Sigmoid colon (tissue), 7 donors: ENCODE measurements around the gene CREBZF. TPM values are rescaled to one million over a fixed set of nuclear protein-coding genes. Genes with fewer than 3 reads are reported as not detected.
"Not testable (repeated sequence)": the region's sequence is repeated elsewhere in the genome, so short reads cannot be mapped to it uniquely, and the experiment has no call there.

ENCODE experiments used
- DNase-seq: peaks from one replicate; pipeline ENCODE4 v3.0.0-alpha.2; 2019
- H3K27ac ChIP-seq, 4 donors: fragments of 200-600 bp; sonication (generic); one replicate each; pipeline ENCODE4 v1.5.1; 2016 to 2019; ENCODE audit warnings: mild to moderate bottlenecking in 1 of 4
- H3K27me3 ChIP-seq, 3 donors: fragments of 200-600 bp; sonication (generic); one replicate each; pipeline ENCODE4 v1.5.1; 2019; ENCODE audit warnings: mild to moderate bottlenecking in 1 of 3
- H3K36me3 ChIP-seq, 4 donors: fragments of 200-600 bp; sonication (generic); one replicate each; pipeline ENCODE4 v1.5.1; 2016 to 2019
- H3K4me1 ChIP-seq, 4 donors: fragments of 200-600 bp; sonication (generic); one replicate each; pipeline ENCODE4 v1.5.1; 2017 to 2019
- H3K4me3 ChIP-seq, 4 donors: fragments of 200-600 bp; sonication (generic); one replicate each; pipeline ENCODE4 v1.5.1; 2017 to 2019; ENCODE audit warnings: mild to moderate bottlenecking in 2 of 4, moderate library complexity in 1 of 4
- H3K9me3 ChIP-seq, 4 donors: fragments of 200-600 bp in 3 of 4; sonication (generic) in 3 of 4; one replicate each; pipeline versions ENCODE4 v1.5.1 to v1.6.1; 2013 to 2019
- CTCF ChIP-seq, 4 experiments: fragments of 450-650 bp in 3 of 4; fragments of 200-600 bp in 1 of 4; IDR thresholded peaks; one replicate each; pipeline ENCODE4 v1.5.1; 2016 to 2019; ENCODE audit warnings: antibody characterized with exemption in 4 of 4, mild to moderate bottlenecking in 3 of 4, moderate library complexity in 2 of 4
- EP300 ChIP-seq, 4 donors: sonication (generic); formaldehyde crosslinking; IDR thresholded peaks; one replicate each; pipeline ENCODE4 v1.6.1; 2017; ENCODE audit warnings: antibody characterized with exemption in 4 of 4
- POLR2A ChIP-seq, 2 donors: fragments of 450-650 bp; IDR thresholded peaks; one replicate each; pipeline ENCODE4 v1.6.1; 2016; ENCODE audit warnings: antibody characterized with exemption in 2 of 2, mild to moderate bottlenecking in 2 of 2, moderate library complexity in 2 of 2
- POLR2AphosphoS5 ChIP-seq, 4 donors: sonication (generic); formaldehyde crosslinking; IDR thresholded peaks; one replicate each; pipeline ENCODE4 v1.6.1; 2017; ENCODE audit warnings: antibody characterized with exemption in 4 of 4
- WGBS, 2 donors: extraction: QIAGEN DNeasy Blood & Tissue Kit; methylation state at CpG; one replicate each; pipeline ENCODE4 v1.1.7; 2013; 5-methylcytosine and 5-hydroxymethylcytosine counted together
- intact Hi-C: fragments of 100-400 bp; cut with DNase I; formaldehyde crosslinking; loops from one replicate; pipeline ENCODE4 v1.15.1; 2023
- polyA plus RNA-seq, 3 donors: library from polyadenylated mRNA; stranded (reverse); fragments of 200-250 nt; gene quantifications; one replicate each; pipeline ENCODE4 v1.2.3, GENCODE V29; 2013
- total RNA-seq, 4 donors: library from RNA; depleted of rRNA; stranded (reverse); fragments of >200 nt; gene quantifications; one replicate each; pipeline ENCODE4 v1.1.0, GENCODE V29; 2016
- donor health status: healthy with polysubstance abuse.
- donor health status: Bipolar disorder and iron deficiency.
- donor health status: healthy.

Gene CREBZF
- total and polyA plus RNA-seq, 7 donors = 9.9 to 75.6 (median 50.3) TPM

- Histone ChIP-seq H3K27ac (peak overlapping the region; percentile 96 to 99 (median 98)), H3K36me3 (peaks cover 0 to 35% (median 0%) of the 10 kb centered on the region in 4 donors), H3K4me3 (peak overlapping the region; percentile 81 to 94 (median 90)), H3K27me3 (no peaks in the 10 kb centered on the region), H3K9me3 (no peaks in the 10 kb centered on the region), H3K4me1 (peaks cover 0 to 54% (median 48%) of the 10 kb centered on the region in 4 donors)
- TF ChIP-seq POLR2AphosphoS5 (IDR thresholded peaks at IDR 0.05) = no peak
- DNase-seq = no peak
- intact Hi-C loops = loop anchor here (2.0 to 10.0 kb wide), 3 partner anchors 14 to 582 kb away; partner anchors contain the start of gene EED
- WGBS, 2 donors = 1 to 5% methylated on average over 10 of the region's 10 CpGs
These were observed 1.7 kb downstream of the CREBZF start for GRCh38 chr11:85663080-85663752.

- Histone ChIP-seq H3K27ac (peak overlapping the region in 2 of 4 donors; percentile 98 to 99), H3K36me3 (peaks cover 0 to 44% (median 4%) of the 10 kb centered on the region in 4 donors), H3K27me3 (no peaks in the 10 kb centered on the region), H3K4me3 (peak overlapping the region; percentile 81 to 94 (median 90)), H3K4me1 (peaks cover 0 to 61% (median 53%) of the 10 kb centered on the region in 4 donors), H3K9me3 (no peaks in the 10 kb centered on the region)
- TF ChIP-seq POLR2A (IDR thresholded peaks at IDR 0.05) (no peak), POLR2AphosphoS5 (IDR thresholded peaks at IDR 0.05) (no peak), CTCF (IDR thresholded peaks at IDR 0.05) (no peak), EP300 (IDR thresholded peaks at IDR 0.05) (no peak)
- intact Hi-C loops = loop anchor here (2.0 to 10.0 kb wide), 3 partner anchors 13 to 583 kb away; partner anchors contain the start of gene EED
- WGBS, 2 donors = 2 to 13% methylated on average over 4 of the region's 4 CpGs
- no peak for DNase-seq
These were observed 2.8 kb downstream of the CREBZF start for GRCh38 chr11:85661972-85662664.

- no peak overlapping the region for H3K4me3 ChIP-seq
- no peaks in the 10 kb centered on the region for H3K27me3 ChIP-seq
- DNase-seq = no peak
- TF ChIP-seq POLR2AphosphoS5 (IDR thresholded peaks at IDR 0.05) (no peak), POLR2A (IDR thresholded peaks at IDR 0.05) (no peak), CTCF (IDR thresholded peaks at IDR 0.05) (no peak), EP300 (IDR thresholded peaks at IDR 0.05) (no peak)
- H3K4me1 ChIP-seq = peaks cover 0 to 55% (median 51%) of the 10 kb centered on the region in 4 donors
- no peak overlapping the region for H3K27ac ChIP-seq
- WGBS, 2 donors = 52 to 60% methylated on average over 1 of the region's 1 CpG
- intact Hi-C loops = no loop called here
- H3K36me3 ChIP-seq = peaks cover 0 to 82% (median 9%) of the 10 kb centered on the region in 4 donors
- H3K9me3 ChIP-seq = no peaks in the 10 kb centered on the region
These were observed 6.7 kb downstream of the CREBZF start for GRCh38 chr11:85658180-85658579.

GRCh38 chr11:85656777-85657176 is 8.2 kb downstream of the CREBZF start:
- peaks cover 0 to 78% (median 9%) of the 10 kb centered on the region in 4 donors for H3K36me3 ChIP-seq
- H3K4me1 ChIP-seq = peaks cover 0 to 41% (median 38%) of the 10 kb centered on the region in 4 donors

GRCh38 chr11:85654343-85654742 is 10.6 kb downstream of the CREBZF start:
- intact Hi-C loops, H3K27me3 ChIP-seq, DNase-seq, H3K4me3 ChIP-seq, H3K27ac ChIP-seq, H3K9me3 ChIP-seq: not testable (repeated sequence)
- Histone ChIP-seq H3K36me3 (peaks cover 0 to 61% (median 9%) of the 10 kb centered on the region in 4 donors), H3K4me1 (peaks cover 0 to 22% (median 15%) of the 10 kb centered on the region in 4 donors)
- WGBS, 2 donors = 95 to 96% methylated on average over 4 of the region's 4 CpGs

More at GRCh38 chr11:85656777-85657176, 8.2 kb downstream of the CREBZF start:
- TF ChIP-seq CTCF (IDR thresholded peaks at IDR 0.05) = no peak
- no peak for TF ChIP-seq EP300 (IDR thresholded peaks at IDR 0.05)
- no peak for TF ChIP-seq POLR2AphosphoS5 (IDR thresholded peaks at IDR 0.05)
- TF ChIP-seq POLR2A (IDR thresholded peaks at IDR 0.05) = no peak
- H3K27me3 ChIP-seq = no peaks in the 10 kb centered on the region
- intact Hi-C loops = no loop called here
- H3K27ac ChIP-seq = no peak overlapping the region
- WGBS, 2 donors = 85 to 92% methylated on average over 1 of the region's 1 CpG
- no peaks in the 10 kb centered on the region for H3K9me3 ChIP-seq
- DNase-seq = no peak
- no peak overlapping the region for H3K4me3 ChIP-seq
